Stimulated activated CD4-positive, alpha-beta T cell treated with anti-CD3 and anti-CD28 coated beads, Interleukin-15, amount 100 ng/mL, for 1 hour (primary cell): Measurements from ENCODE around the gene HS6ST1.
"Not testable (repeated sequence)": the region's sequence is repeated elsewhere in the genome, so short reads cannot be mapped to it uniquely, and the experiment has no call there.

Experiments
- DNase-seq, 2 donors: peaks; one replicate each; pipeline ENCODE4 v3.0.0-alpha.2; 2020; ENCODE audit warnings: low read depth in 1 of 2, low spot score in 1 of 2

Gene HS6ST1

GRCh38 chr2:128322715-128323554 is 4.3 kb upstream of the HS6ST1 start:
- peak in 1 of 2 donors; percentile 1 for DNase-seq

- peak; percentile 63 to 80 for DNase-seq
Observed at GRCh38 chr2:128321784-128322714, 3.4 kb upstream of the HS6ST1 start.

DNA sequence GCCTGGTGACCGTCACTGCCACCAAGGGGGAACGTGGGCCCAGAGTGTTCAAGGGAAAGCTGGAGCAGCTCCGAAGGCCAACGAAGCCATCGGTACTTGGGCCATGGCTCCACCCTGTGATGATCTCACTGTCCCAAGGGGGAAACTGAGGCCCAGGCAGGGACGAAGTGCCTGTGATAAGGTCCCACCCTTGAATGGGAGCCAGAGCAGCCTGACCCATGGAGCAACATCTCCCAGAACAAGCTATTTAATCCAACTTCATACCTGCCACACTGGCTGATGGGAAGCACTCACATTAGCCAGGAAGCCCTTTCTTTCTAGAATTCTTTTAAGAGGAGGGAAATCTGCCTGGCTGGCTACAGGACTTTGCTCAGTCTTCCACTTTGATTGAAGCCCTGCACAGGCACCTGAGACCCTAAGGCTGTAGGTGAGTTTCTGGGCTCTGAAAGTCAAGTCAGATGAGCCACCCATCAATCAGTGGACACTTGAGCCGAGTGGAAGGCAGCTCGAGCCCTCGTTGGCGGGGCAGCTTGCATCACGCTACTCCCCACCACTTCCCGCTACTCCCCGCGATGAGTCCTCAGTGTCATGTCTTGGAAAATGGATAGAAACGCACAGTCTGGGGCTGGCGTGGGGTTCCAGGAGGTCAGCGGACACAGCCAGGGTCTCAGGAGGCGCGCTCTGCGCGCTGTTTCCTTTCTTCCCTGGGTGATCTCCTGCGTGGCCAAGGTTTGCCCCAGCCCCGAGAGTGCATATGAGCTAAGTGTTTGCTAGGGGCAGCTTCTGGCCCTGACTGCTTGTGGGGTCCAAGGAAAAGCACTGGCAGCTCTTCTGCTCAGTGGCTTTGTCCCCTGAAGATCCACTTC is 2.5 kb upstream of the HS6ST1 start:
- DNase-seq, result no peak

DNA sequence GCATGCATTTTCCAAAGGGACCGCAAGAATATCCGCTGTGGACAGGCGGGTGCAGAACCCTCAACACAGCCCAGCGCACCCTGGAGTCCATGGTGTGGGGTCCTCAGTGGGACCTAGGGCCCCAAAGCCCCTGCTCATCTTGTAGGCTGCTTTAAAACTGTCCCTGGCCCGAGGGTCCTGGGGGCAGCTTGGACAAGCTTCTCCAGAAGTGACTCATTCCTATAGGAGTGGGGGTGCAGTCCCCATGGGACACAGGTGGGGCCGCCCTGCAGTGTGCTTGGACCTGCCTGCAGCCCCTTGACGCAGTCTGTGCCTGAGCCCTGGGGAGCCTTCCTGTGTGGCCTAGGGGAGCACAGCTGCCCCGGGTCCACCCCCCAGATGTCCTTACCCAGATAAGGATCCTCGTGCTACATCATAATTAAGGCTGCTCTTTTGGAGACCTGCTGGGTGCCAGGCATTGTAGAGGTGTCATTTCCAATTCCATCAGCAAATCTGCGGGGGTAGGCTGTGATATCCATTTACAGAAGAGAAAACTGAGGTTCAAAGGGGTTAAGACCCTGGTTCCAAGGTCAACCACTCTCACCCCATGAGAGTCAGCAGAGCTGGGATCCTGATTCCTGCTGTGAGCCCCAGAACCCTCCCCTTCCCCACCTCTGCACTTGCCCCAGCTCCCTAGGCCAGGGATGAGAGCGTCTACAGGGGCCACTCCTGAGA is 1.7 kb upstream of the HS6ST1 start:
- no peak for DNase-seq

GRCh38 chr2:128319631-128320191 is 1.0 kb upstream of the HS6ST1 start:
- DNase-seq, result no peak

- peak in 1 of 2 donors; percentile 2 for DNase-seq
Observed at GRCh38 chr2:128318245-128318644, 423 bp downstream of the HS6ST1 start.

- DNase-seq, result not testable (repeated sequence)
Observed at GRCh38 chr2:128317899-128318225, 806 bp downstream of the HS6ST1 start.

DNA sequence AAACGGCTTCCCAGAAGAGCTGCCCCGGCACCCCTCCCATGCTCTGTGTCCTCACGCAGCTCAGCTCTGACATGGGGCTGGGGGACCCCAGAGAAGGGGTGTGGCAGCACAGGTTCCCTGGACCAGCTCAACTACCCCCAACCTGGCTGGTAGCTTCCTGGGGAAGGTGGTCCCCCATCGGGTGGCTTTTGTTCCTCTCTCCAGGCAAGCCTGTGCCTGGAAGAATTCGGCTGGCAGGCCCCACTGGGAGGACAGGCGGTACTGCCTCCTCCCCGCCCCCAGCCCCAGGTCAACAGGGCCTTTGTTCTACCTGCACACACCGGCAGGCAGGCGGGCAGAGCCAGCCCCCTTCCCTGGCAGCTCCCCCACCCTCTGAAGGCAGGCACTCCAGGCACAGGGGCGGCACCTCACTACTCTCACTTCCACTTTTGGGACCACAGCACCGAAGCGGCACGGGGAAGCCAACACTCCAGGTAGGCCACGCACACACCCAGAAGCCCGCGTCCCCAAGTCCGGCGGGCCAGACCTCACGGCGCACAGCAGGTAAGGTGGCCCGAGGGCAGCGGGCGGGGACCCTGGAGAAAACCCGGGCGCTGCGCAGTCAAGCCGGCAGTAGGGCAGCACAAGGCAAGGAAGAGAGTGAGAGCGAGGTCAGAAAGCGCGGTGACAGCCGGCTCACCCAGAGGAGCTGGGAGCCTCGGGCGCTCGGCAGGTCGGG is 1.3 kb downstream of the HS6ST1 start:
- DNase-seq, result peak; percentile 4 to 35

- peak in 1 of 2 donors; percentile 1 for DNase-seq
Observed at GRCh38 chr2:128316777-128317180, 1.9 kb downstream of the HS6ST1 start.

- peak in 1 of 2 donors; percentile 1 for DNase-seq
Observed at GRCh38 chr2:128315829-128316776, 2.6 kb downstream of the HS6ST1 start.

DNA sequence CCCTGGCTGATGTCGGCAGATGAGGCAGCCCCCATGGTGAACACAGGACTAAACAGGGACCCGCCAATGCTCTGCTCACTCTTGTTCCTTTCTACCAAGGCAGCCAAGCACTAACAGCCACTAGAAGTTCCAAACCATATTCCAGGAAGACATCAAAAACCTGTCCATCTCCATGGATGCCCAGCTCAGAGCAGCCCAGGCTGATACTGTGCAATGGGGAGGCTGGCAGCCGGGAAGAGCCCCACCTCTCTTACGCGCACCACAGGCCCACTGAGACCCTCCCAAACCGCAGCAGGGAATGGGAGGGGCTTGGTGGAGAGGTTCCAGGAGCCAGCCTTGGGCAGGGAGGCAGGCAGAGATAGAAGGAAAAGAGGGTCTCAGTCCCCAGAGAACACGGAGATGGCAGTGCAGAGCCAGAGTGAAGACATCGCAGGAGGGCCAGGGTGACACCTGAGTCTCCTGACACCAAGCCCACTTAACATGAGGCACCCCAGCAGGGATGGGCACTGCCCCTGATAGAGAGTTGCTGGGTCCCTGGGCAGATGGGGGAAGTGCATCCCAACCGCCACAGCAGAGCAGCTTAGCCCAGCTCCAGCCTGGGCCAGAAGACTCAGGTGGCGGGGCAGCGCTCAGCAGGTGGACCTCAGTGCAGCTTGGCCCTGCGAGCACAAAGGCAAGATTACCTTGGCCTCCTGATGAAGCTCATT is 3.4 kb downstream of the HS6ST1 start:
- peak in 1 of 2 donors; percentile 1 for DNase-seq

DNA sequence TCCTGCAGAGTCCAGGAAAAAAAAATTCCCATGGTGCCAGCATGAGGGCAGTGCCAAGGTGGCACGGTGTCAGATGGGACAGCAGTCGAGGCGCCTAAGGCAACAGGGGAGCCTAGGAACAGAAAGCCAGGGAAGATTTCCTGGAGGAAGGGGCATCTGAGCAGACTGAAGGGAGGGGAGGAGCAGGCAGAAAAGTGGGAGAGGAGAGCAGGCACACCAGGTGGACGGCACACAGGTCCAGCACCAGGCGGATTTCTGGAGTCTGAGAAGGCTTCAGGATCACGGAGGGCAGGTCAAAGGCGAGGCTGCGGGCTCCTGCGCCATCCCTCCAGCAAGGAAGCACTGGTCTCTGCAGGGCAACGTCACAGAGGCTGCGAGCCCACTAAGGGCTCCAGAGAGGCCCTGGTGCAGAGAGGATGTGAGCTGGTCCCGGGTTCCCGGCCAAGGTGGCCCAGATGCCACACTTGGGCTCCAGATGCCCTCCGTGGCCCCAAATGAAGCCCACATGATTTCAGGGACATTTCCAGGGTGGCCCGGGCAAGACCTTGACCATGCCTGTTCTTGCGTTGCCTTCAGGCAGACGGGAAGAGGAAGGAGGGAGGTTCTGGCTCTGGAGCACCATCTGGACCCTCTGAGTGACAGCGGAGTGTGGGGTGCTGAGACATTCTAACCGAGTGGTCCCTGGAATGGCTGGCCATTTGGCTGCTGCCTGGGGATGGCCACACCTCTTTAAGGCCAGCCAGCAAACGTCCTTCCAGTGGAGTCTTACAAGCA is 4.1 kb downstream of the HS6ST1 start:
- DNase-seq, result no peak

DNA sequence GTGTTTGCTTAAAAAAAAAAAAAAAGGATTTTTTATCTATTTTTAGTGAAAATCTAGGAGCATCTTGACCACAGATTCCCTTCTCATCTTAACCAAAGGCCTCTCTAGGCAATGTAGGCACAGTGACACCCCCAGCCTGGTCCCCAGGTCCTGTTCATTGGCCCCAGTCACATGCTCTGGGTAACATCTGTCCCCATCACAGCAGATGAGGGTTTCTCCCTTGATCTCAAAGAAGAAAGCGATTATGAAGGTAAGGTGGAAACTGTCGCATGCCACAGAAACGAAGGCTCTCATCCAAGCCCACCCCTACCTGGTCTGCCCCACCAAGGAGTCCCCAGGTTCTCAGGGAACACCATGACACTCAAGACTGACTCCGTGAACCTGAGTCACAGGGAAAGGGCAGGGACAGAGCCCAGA is 4.7 kb downstream of the HS6ST1 start:
- DNase-seq, result no peak

DNA sequence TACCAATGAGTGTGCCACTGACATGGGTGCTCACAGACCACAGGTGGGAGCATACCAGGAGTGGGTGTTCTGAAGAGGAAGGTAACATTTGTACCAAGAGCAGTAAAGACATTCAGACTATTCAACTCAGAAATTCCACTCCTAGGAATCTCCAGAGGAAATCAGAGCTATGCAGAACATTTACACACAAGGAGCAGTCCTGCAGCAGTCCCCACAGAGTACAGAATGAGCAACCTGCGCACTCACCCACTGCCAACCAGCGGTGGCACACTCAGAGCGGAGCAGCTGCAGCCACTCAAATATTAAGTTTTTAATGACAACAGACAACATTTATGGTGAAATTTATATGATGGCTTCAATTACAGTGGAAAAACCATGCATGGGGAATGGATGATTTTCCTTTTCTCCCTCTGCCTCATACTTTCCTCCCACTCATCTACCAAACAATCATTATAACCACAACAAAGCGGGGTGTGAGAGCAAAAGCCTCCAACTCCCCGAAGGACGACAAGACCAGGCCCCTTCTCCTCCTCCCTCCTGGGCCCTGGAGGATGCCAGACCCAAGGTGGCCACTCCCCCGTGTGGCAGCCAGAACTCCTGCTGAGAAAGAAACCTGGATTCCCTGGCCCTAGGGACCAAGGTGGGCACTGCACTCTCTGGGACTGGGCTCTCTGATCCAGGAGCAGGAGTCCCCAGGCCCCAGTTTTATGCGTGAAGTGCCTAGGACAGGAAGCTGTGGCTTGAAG is 5.4 kb downstream of the HS6ST1 start:
- DNase-seq, result peak in 1 of 2 donors; percentile 2

GRCh38 chr2:128312411-128312810 is 6.3 kb downstream of the HS6ST1 start:
- no peak for DNase-seq

DNA sequence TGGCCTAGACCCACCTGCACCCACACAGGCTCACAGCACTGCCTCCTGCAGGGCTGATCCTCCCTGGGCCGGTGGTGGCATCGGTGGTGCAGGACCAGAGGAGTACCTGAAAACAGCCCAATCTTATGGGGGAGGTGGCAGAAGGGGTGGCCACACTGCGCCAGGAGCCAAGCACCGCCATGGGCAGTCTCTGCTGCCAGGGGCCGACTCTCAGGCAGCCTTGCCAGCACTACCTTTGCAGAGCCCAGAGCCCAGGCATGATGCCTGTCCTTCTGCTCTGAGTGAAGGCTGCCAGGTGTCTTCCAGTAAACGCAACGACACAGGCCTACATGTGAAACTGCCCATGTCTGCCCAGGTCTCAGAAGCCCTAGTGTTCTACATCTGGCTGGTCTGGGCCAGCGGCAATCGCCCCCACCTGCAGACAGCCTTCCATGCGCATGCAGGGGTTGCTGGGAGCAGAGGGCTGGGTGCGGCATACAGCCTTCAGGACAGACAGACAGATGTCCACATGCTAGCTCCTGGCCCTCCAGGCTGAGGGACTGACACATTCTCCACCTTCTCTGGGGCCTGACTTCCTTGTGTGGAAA is 6.8 kb downstream of the HS6ST1 start:
- DNase-seq, result peak in 1 of 2 donors; percentile 0
